WTC11 (cell line): Measurements from ENCODE around the gene TGFBRAP1.

ENCODE experiments used
- CREB1 ChIP-seq: sonication (generic); formaldehyde crosslinking; IDR thresholded peaks from 2 replicates; pipeline ENCODE4 v1.8.0; 2023; ENCODE audit warnings: mild to moderate bottlenecking, missing genetic modification reagents
- GRHL2 ChIP-seq: fragments of 250-450 bp; sonication (Bioruptor Pico); IDR thresholded peaks from 2 replicates; pipeline ENCODE4 v1.8.0; 2022; ENCODE audit warnings: mild to moderate bottlenecking, moderate library complexity; ENCODE audit not compliant: insufficient replicate concordance, severe bottlenecking
- IRF2 ChIP-seq: sonication (generic); formaldehyde crosslinking; IDR thresholded peaks from 2 replicates; pipeline ENCODE4 v1.8.0; 2022; ENCODE audit warnings: low read depth, missing genetic modification reagents, borderline replicate concordance
- ZNF232 ChIP-seq: sonication (generic); formaldehyde crosslinking; IDR thresholded peaks from 2 replicates; pipeline ENCODE4 v1.8.0; 2022; ENCODE audit warnings: mild to moderate bottlenecking, missing genetic modification reagents
- TF ChIP-seq, protein P1 (sequence below): sonication (generic); formaldehyde crosslinking; IDR thresholded peaks from 2 replicates; pipeline ENCODE4 v1.8.1; 2022; ENCODE audit warnings: mild to moderate bottlenecking, missing genetic modification reagents, moderate library complexity, borderline replicate concordance
- TF ChIP-seq, protein P2 (sequence below): sonication (generic); formaldehyde crosslinking; IDR thresholded peaks from 2 replicates; pipeline ENCODE4 v1.8.1; 2023; ENCODE audit warnings: mild to moderate bottlenecking, moderate library complexity, missing genetic modification reagents
- TF ChIP-seq, protein P3 (sequence below): sonication (generic); formaldehyde crosslinking; conservative IDR thresholded peaks from 2 replicates; pipeline ENCODE4 v1.8.1; 2023; ENCODE audit warnings: mild to moderate bottlenecking, low read depth, missing genetic modification reagents, moderate library complexity

DNA sequence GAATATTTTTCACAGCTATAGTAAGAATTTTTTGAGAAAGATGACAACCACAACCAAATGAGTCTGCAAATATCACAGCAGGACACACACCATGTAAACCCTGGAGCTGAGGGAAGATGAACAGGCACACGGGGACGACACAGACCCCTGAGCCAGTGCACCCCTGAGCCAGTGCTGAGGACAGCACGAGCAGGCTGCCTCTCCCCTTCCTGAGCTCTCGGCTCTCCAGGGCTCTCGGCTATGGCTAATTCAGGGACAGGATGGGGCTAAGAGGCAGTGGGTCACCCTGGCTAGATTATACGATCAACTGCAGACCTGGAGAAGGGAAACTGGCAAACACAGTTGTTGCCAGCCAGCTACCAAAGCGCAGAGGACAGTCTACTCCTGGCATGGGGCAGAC is 41.4 kb downstream of the TGFBRAP1 start:
- TF ChIP-seq GRHL2 (no peak), CREB1 (no peak), IRF2 (no peak), ZNF232 (CRISPR knock-in tag) (no peak)
- TF ChIP-seq, protein P1, sequence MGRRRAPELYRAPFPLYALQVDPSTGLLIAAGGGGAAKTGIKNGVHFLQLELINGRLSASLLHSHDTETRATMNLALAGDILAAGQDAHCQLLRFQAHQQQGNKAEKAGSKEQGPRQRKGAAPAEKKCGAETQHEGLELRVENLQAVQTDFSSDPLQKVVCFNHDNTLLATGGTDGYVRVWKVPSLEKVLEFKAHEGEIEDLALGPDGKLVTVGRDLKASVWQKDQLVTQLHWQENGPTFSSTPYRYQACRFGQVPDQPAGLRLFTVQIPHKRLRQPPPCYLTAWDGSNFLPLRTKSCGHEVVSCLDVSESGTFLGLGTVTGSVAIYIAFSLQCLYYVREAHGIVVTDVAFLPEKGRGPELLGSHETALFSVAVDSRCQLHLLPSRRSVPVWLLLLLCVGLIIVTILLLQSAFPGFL, result no peak
- TF ChIP-seq, protein P2, sequence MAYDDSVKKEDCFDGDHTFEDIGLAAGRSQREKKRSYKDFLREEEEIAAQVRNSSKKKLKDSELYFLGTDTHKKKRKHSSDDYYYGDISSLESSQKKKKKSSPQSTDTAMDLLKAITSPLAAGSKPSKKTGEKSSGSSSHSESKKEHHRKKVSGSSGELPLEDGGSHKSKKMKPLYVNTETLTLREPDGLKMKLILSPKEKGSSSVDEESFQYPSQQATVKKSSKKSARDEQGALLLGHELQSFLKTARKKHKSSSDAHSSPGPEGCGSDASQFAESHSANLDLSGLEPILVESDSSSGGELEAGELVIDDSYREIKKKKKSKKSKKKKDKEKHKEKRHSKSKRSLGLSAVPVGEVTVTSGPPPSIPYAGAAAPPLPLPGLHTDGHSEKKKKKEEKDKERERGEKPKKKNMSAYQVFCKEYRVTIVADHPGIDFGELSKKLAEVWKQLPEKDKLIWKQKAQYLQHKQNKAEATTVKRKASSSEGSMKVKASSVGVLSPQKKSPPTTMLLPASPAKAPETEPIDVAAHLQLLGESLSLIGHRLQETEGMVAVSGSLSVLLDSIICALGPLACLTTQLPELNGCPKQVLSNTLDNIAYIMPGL (CRISPR knock-in tag), result no peak
- TF ChIP-seq, protein P3, sequence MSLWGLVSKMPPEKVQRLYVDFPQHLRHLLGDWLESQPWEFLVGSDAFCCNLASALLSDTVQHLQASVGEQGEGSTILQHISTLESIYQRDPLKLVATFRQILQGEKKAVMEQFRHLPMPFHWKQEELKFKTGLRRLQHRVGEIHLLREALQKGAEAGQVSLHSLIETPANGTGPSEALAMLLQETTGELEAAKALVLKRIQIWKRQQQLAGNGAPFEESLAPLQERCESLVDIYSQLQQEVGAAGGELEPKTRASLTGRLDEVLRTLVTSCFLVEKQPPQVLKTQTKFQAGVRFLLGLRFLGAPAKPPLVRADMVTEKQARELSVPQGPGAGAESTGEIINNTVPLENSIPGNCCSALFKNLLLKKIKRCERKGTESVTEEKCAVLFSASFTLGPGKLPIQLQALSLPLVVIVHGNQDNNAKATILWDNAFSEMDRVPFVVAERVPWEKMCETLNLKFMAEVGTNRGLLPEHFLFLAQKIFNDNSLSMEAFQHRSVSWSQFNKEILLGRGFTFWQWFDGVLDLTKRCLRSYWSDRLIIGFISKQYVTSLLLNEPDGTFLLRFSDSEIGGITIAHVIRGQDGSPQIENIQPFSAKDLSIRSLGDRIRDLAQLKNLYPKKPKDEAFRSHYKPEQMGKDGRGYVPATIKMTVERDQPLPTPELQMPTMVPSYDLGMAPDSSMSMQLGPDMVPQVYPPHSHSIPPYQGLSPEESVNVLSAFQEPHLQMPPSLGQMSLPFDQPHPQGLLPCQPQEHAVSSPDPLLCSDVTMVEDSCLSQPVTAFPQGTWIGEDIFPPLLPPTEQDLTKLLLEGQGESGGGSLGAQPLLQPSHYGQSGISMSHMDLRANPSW (CRISPR knock-in tag), result no peak
